H1 (cell line): Measurements from ENCODE around the gene PRRX2. TPM values are rescaled to one million over a fixed set of nuclear protein-coding genes. Genes with fewer than 3 reads are reported as not detected.

Experiments used
- EP300 ChIP-seq, 2 experiments: IDR thresholded peaks; 1 replicate in 1 of 2; 2 replicates in 1 of 2; pipeline ENCODE4 v1.6.1; 2011 to 2012; ENCODE audit warnings: low read depth in 2 of 2, low read length in 2 of 2, mild to moderate bottlenecking in 2 of 2, borderline replicate concordance in 1 of 2, inconsistent platforms in 1 of 2, moderate library complexity in 1 of 2
- TBP ChIP-seq: IDR thresholded peaks from 2 replicates; pipeline ENCODE4 v1.6.1; 2011; ENCODE audit warnings: low read depth, low read length, improper control_type of control experiment
- polyA plus RNA-seq, 7 experiments: library from polyadenylated mRNA; depleted of rRNA in 3 of 7; stranded (reverse) in 5 of 7; unstranded in 2 of 7; fragments of >200 nt in 5 of 7; fragments of 200-250 nt in 2 of 7; gene quantifications; 1 replicate in 5 of 7; 2 replicates in 1 of 7; 4 replicates in 1 of 7; pipeline versions ENCODE4 v1.2.1 to v1.2.3, GENCODE V29; 2011 to 2013; ENCODE audit warnings: missing spikeins in 2 of 7, mixed read lengths in 2 of 7
- total RNA-seq: library from RNA; stranded (reverse); fragmentation: NEBNext Ultra II Directional; extraction: Animal tissue kit (Norgen Biotek cat#: 25700); gene quantifications from 2 replicates; pipeline ENCODE4 v1.2.1, GENCODE V29; 2021

The PRRX2 gene
- total and polyA plus RNA-seq, 2 of the 8 experiments (the other 6 are each of a cell fraction or from before 2014, with no cell fraction given): 5.8 to 9.2 TPM

DNA sequence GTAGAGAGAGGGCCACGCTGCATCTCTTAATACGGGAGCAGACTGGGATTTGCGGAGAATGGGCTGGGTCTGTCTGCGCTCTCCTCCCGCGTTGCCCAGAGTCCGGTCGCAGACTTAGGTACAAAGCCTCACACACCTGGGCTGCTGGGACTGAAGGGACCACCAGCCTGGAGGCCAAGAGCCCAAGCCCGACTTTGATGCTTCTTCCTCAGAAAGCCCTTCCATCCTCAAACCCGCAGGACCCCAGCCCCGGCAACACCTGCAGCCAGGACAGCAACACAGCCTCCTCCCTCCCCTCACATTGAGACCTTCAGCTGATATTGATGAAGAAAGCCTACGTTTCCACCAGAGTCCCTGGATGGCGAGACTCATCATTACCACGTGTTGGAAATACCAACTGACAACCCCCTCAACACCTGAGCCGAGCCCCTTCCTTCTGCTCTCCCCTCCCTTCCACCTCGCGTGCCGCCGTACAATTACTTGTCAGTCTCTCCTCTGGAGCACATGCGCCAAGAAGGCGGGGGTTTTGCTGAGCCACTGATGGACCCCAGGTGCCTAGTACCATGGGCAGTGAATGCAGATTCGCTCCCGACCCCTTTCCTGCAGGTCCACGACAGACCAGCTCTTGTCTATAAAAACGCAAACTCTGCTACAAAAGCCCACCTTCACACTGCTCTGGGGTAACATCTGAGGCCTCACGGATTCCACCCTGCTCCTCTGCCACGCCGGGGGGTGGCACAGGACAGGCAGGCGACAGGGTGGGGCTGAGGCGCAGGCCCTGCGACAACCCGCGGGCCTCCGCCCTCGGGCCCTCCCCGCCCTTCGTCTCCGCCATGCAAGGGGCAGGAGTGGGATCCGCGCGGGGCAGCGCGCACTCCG is 24.3 kb upstream of the PRRX2 start (continued):
- TF ChIP-seq TBP (no peak), EP300 (IDR thresholded peaks at IDR 0.05; ENCODE audit: borderline replicate concordance in 1 of 2, low read depth in 2 of 2, low read length in 2 of 2) (no peak)
